Spleen (tissue), 7 donors: ENCODE results near the gene EID1.

Source experiments
- POLR2A ChIP-seq, 3 donors: fragments of 450-650 bp; IDR thresholded peaks; one replicate each; pipeline ENCODE4 v1.5.1; 2017; ENCODE audit warnings: antibody characterized with exemption in 3 of 3, mild to moderate bottlenecking in 1 of 3
- TF ChIP-seq, protein P1 (sequence below), 11 experiments: fragments of 200-600 bp in 7 of 11; fragments of 450-650 bp in 4 of 11; sonication (generic) in 4 of 11; IDR thresholded peaks in 8 of 11; conservative IDR thresholded peaks in 3 of 11; 1 replicate in 7 of 11; 2 replicates in 4 of 11; pipeline versions ENCODE4 v1.4.0 to v1.8.0; 2016 to 2021; ENCODE audit warnings: antibody characterized with exemption in 11 of 11, inconsistent platforms in 4 of 11, mild to moderate bottlenecking in 1 of 11
- donor health status: DM: no; HTN: no; CAD: no; lungs with moderate emphysema.
- donor health status: DM: no; HTN: no; CAD: no.
- donor health status: DM: no; HTN: no; CAD: no.

DNA sequence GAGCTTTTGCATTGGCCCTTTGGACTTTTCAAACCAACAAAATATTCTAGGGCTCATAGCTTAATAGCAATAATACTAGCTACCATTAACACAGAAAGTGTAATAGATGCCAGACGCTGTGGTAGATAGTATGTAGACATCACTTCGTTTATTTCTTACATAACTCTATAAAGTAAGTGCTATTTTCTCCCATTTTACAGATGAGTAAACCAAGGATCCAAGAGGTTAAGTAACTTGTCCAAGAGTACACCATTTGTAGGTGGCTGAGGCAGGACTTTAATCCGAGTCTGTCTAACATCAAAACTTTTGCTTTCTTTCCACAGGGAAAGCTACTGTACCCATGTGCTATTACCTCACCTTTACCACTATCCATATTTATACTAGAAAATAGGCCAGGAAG, 12.0 kb downstream of the EID1 start:
- TF ChIP-seq, protein P1, sequence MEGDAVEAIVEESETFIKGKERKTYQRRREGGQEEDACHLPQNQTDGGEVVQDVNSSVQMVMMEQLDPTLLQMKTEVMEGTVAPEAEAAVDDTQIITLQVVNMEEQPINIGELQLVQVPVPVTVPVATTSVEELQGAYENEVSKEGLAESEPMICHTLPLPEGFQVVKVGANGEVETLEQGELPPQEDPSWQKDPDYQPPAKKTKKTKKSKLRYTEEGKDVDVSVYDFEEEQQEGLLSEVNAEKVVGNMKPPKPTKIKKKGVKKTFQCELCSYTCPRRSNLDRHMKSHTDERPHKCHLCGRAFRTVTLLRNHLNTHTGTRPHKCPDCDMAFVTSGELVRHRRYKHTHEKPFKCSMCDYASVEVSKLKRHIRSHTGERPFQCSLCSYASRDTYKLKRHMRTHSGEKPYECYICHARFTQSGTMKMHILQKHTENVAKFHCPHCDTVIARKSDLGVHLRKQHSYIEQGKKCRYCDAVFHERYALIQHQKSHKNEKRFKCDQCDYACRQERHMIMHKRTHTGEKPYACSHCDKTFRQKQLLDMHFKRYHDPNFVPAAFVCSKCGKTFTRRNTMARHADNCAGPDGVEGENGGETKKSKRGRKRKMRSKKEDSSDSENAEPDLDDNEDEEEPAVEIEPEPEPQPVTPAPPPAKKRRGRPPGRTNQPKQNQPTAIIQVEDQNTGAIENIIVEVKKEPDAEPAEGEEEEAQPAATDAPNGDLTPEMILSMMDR (IDR thresholded peaks at IDR 0.05 in 8 of 11, conservative IDR thresholded peaks at IDR 0.05 in 3 of 11): no peak
- no peak for TF ChIP-seq POLR2A (IDR thresholded peaks at IDR 0.05)
